Neural cell (in vitro differentiated cells): ENCODE results near the gene LRP8.

Source experiments
- CTCF ChIP-seq: fragments of 450-650 bp; IDR thresholded peaks from 2 replicates; pipeline ENCODE4 v1.5.1; 2014; ENCODE audit warnings: antibody characterized with exemption, mild to moderate bottlenecking, moderate library complexity; ENCODE audit not compliant: poor library complexity, severe bottlenecking
- EP300 ChIP-seq: fragments of 450-650 bp; conservative IDR thresholded peaks from 2 replicates; pipeline ENCODE4 v1.6.1; 2014; ENCODE audit warnings: antibody characterized with exemption, mild to moderate bottlenecking, moderate library complexity; ENCODE audit not compliant: poor library complexity, severe bottlenecking
- EZH2 ChIP-seq: fragments of 200-600, 300-800 bp; shearing (Covaris generic), sonication (generic); IDR thresholded peaks from 2 replicates; pipeline ENCODE4 v1.6.1; 2014; ENCODE audit warnings: antibody characterized with exemption, low read length, borderline replicate concordance, mild to moderate bottlenecking; ENCODE audit not compliant: insufficient read depth, poor library complexity, severe bottlenecking
- MXI1 ChIP-seq: fragments of 450-650 bp; conservative IDR thresholded peaks from 2 replicates; pipeline ENCODE4 v1.6.1; 2014; ENCODE audit warnings: antibody characterized with exemption, mild to moderate bottlenecking; ENCODE audit not compliant: poor library complexity, severe bottlenecking
- POLR2AphosphoS5 ChIP-seq: IDR thresholded peaks from 2 replicates; pipeline ENCODE4 v1.6.1; 2012
- RAD21 ChIP-seq: fragments of 450-650 bp; conservative IDR thresholded peaks from 2 replicates; pipeline ENCODE4 v1.6.1; 2014; ENCODE audit warnings: antibody characterized with exemption, mild to moderate bottlenecking, moderate library complexity
- SMC3 ChIP-seq: fragments of 450-650 bp; conservative IDR thresholded peaks from 2 replicates; pipeline ENCODE4 v1.6.1; 2014; ENCODE audit warnings: antibody characterized with exemption, mild to moderate bottlenecking, moderate library complexity; ENCODE audit not compliant: poor library complexity
- TAF1 ChIP-seq: IDR thresholded peaks from 2 replicates; pipeline ENCODE4 v1.6.1; 2012; ENCODE audit warnings: low read depth
- TF ChIP-seq, protein P1 (sequence below): IDR thresholded peaks from 2 replicates; pipeline ENCODE4 v1.6.1; 2012; ENCODE audit warnings: borderline replicate concordance

DNA sequence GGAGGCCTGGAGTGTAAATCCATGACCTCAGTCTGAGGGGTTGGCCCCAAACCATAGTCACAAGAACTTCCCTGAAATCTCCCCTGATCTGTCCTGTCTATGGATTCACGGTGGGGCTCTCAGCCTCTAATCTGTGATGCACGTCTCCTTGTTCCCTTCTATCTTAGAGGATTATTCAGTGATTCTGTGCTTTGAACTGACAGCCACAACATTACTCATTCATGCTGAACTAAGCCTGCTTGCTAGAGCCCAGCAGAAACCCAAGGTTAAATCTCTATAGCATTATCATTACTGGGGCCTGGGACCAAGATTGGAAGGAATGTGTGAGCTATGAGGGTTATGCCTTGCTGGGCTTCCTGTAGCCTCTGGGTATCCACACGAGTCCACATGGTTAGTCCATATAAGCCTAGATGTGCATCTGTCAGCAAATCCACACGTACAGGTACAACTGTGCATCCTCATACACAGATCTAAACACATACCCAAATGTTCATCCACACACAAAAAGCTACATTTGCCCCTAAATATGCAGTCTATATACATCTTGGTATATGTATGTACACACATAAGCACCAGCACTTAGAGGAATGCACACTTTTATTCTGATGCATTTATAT lies 67.1 kb downstream of the LRP8 start:
- no peak for TF ChIP-seq POLR2AphosphoS5
- TF ChIP-seq CTCF = no peak
- no peak for TF ChIP-seq SMC3
- TF ChIP-seq EZH2 = no peak
- no peak for TF ChIP-seq EP300
- no peak for TF ChIP-seq RAD21
- TF ChIP-seq TAF1 = no peak
- TF ChIP-seq, protein P1, sequence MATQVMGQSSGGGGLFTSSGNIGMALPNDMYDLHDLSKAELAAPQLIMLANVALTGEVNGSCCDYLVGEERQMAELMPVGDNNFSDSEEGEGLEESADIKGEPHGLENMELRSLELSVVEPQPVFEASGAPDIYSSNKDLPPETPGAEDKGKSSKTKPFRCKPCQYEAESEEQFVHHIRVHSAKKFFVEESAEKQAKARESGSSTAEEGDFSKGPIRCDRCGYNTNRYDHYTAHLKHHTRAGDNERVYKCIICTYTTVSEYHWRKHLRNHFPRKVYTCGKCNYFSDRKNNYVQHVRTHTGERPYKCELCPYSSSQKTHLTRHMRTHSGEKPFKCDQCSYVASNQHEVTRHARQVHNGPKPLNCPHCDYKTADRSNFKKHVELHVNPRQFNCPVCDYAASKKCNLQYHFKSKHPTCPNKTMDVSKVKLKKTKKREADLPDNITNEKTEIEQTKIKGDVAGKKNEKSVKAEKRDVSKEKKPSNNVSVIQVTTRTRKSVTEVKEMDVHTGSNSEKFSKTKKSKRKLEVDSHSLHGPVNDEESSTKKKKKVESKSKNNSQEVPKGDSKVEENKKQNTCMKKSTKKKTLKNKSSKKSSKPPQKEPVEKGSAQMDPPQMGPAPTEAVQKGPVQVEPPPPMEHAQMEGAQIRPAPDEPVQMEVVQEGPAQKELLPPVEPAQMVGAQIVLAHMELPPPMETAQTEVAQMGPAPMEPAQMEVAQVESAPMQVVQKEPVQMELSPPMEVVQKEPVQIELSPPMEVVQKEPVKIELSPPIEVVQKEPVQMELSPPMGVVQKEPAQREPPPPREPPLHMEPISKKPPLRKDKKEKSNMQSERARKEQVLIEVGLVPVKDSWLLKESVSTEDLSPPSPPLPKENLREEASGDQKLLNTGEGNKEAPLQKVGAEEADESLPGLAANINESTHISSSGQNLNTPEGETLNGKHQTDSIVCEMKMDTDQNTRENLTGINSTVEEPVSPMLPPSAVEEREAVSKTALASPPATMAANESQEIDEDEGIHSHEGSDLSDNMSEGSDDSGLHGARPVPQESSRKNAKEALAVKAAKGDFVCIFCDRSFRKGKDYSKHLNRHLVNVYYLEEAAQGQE = no peak
- no peak for TF ChIP-seq MXI1
